ENCODE results near the gene C3orf85.

Gene C3orf85

GRCh38 chr3:109109574-109109973 lies 26.9 kb upstream of the C3orf85 start:
- Histone ChIP-seq H3K27me3 (ENCODE audit: insufficient read depth, low read length) (no peaks in the 10 kb centered on the region), H3K4me2 (ENCODE audit: low read length) (no peak overlapping the region), H3K9me2 (ENCODE audit: low read depth, low read length) (no peaks in the 10 kb centered on the region), H2AFZ (ENCODE audit: low read length) (no peak overlapping the region), H3F3A (ENCODE audit: insufficient read depth, low read length) (no peaks in the 10 kb centered on the region), H3K4me3 (ENCODE audit: low read depth, low read length, poor library complexity, severe bottlenecking) (no peak overlapping the region), H3K9ac (ENCODE audit: low read length) (no peak overlapping the region), H3K36me3 (ENCODE audit: insufficient read depth, low read length) (no peaks in the 10 kb centered on the region), H3K27ac (ENCODE audit: low read depth, low read length, poor library complexity, severe bottlenecking) (no peak overlapping the region), H4K20me1 (ENCODE audit: insufficient read depth, low read length) (no peaks in the 10 kb centered on the region), H3K4me1 (ENCODE audit: insufficient read depth, low read length, severe bottlenecking) (no peaks in the 10 kb centered on the region), H3K79me2 (ENCODE audit: insufficient read depth, low read length) (no peaks in the 10 kb centered on the region), H3K9me3 (ENCODE audit: low read length) (no peaks in the 10 kb centered on the region)
- no peak for TF ChIP-seq CTCF (IDR thresholded peaks at IDR 0.05; ENCODE audit: low read length)
- TF ChIP-seq EZH2 (IDR thresholded peaks at IDR 0.05; ENCODE audit: borderline replicate concordance, low read length) = no peak

- no peak overlapping the region for H3K4me2 ChIP-seq (ENCODE audit: low read length)
- no peak overlapping the region for H2AFZ ChIP-seq (ENCODE audit: low read length)
- no peaks in the 10 kb centered on the region for H3F3A ChIP-seq (ENCODE audit: insufficient read depth, low read length)
- no peak overlapping the region for H3K27ac ChIP-seq (ENCODE audit: low read depth, low read length, poor library complexity, severe bottlenecking)
- H3K36me3 ChIP-seq (ENCODE audit: insufficient read depth, low read length) = no peaks in the 10 kb centered on the region
- no peak overlapping the region for H3K4me3 ChIP-seq (ENCODE audit: low read depth, low read length, poor library complexity, severe bottlenecking)
- no peaks in the 10 kb centered on the region for H4K20me1 ChIP-seq (ENCODE audit: insufficient read depth, low read length)
- H3K79me2 ChIP-seq (ENCODE audit: insufficient read depth, low read length) = no peaks in the 10 kb centered on the region
- H3K4me1 ChIP-seq (ENCODE audit: insufficient read depth, low read length, severe bottlenecking) = no peaks in the 10 kb centered on the region
- H3K9me3 ChIP-seq (ENCODE audit: low read length) = no peaks in the 10 kb centered on the region
- no peaks in the 10 kb centered on the region for H3K9me2 ChIP-seq (ENCODE audit: low read depth, low read length)
- H3K9ac ChIP-seq (ENCODE audit: low read length) = no peak overlapping the region
- H3K27me3 ChIP-seq (ENCODE audit: insufficient read depth, low read length) = no peaks in the 10 kb centered on the region
- no peak for TF ChIP-seq CTCF (IDR thresholded peaks at IDR 0.05; ENCODE audit: low read length)
- TF ChIP-seq EZH2 (IDR thresholded peaks at IDR 0.05; ENCODE audit: borderline replicate concordance, low read length) = no peak
Measured at GRCh38 chr3:109112946-109113760, 23.4 kb upstream of the C3orf85 start.

- no peaks in the 10 kb centered on the region for H4K20me1 ChIP-seq (ENCODE audit: insufficient read depth, low read length)
- no peaks in the 10 kb centered on the region for H3F3A ChIP-seq (ENCODE audit: insufficient read depth, low read length)
- no peak overlapping the region for H3K4me3 ChIP-seq (ENCODE audit: low read depth, low read length, poor library complexity, severe bottlenecking)
- no peaks in the 10 kb centered on the region for H3K9me3 ChIP-seq (ENCODE audit: low read length)
- no peak overlapping the region for H3K4me2 ChIP-seq (ENCODE audit: low read length)
- H3K36me3 ChIP-seq (ENCODE audit: insufficient read depth, low read length) = no peaks in the 10 kb centered on the region
- H3K9ac ChIP-seq (ENCODE audit: low read length) = no peak overlapping the region
- no peaks in the 10 kb centered on the region for H3K4me1 ChIP-seq (ENCODE audit: insufficient read depth, low read length, severe bottlenecking)
- H3K9me2 ChIP-seq (ENCODE audit: low read depth, low read length) = no peaks in the 10 kb centered on the region
- H3K27me3 ChIP-seq (ENCODE audit: insufficient read depth, low read length) = no peaks in the 10 kb centered on the region
- H2AFZ ChIP-seq (ENCODE audit: low read length) = no peak overlapping the region
- no peak overlapping the region for H3K27ac ChIP-seq (ENCODE audit: low read depth, low read length, poor library complexity, severe bottlenecking)
- H3K79me2 ChIP-seq (ENCODE audit: insufficient read depth, low read length) = no peaks in the 10 kb centered on the region
- TF ChIP-seq CTCF (IDR thresholded peaks at IDR 0.05; ENCODE audit: low read length) (no peak), EZH2 (IDR thresholded peaks at IDR 0.05; ENCODE audit: borderline replicate concordance, low read length) (no peak)
Measured at GRCh38 chr3:109114746-109115145, 21.8 kb upstream of the C3orf85 start.
